ENCODE results near the gene ADGRD1. TPM values are rescaled to one million over a fixed set of nuclear protein-coding genes. Genes with fewer than 3 reads are reported as not detected.

ADGRD1 gene
- polyA plus RNA-seq, 3 donors, result 3.3 to 11.0 (median 10.3) TPM

GRCh38 chr12:131166717-131167116 is 213.0 kb downstream of the ADGRD1 start:
- H3K27ac ChIP-seq (ENCODE audit: low read depth, low read length), result no peak overlapping the region
- 58 to 100% (median 76%) methylated on average over 1 of the region's 1 CpG for WGBS, 3 donors

DNA sequence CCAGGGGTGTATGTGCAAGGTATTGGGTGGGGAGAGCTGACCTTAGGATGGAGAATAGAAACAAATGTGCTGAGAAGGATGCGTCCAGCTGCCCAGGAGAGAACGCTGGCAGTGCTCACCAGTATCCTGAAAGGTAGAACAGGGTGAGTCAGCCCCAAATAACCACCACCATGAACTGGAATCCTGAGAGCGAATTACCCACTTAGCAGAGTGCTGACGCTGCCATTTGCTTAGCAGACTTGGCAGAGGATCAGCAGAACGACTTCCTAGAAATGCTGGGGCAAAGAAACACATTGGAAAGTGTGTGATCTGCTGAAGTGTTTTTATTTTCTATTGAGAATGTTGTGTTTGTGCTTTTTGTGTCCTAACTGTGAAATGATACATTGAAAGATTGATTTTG is 213.6 kb downstream of the ADGRD1 start:
- 37 to 44% (median 38%) methylated on average over 5 of the region's 5 CpGs for WGBS, 3 donors
- no peak overlapping the region for H3K27ac ChIP-seq (ENCODE audit: low read depth, low read length)

GRCh38 chr12:131171029-131171428 is 217.3 kb downstream of the ADGRD1 start:
- WGBS, 3 donors, result 54 to 79% (median 72%) methylated on average over 4 of the region's 4 CpGs
- no peak overlapping the region for H3K27ac ChIP-seq (ENCODE audit: low read depth, low read length)

- no peak overlapping the region for H3K27ac ChIP-seq (ENCODE audit: low read depth, low read length)
These were observed 221.2 kb downstream of the ADGRD1 start for GRCh38 chr12:131174901-131175300.

DNA sequence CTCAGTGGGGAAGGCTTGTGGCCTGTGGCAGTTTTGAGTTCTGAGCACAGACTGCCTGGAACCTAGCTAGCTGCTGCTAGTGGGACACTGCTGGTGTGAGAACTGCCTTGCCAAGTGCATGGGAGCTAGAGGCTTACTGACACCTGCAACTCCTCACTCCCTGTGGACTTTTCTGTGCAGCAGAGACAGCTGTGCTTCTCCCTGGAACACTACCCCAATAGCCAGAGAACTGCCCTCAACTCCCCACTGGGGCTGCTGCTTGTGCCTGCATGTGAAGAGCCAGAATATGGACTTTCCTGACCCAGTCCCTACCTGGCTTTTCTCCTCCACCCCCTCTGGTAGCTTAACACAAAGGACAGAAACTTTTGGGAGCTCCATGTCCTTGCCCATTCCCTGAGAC is 222.6 kb downstream of the ADGRD1 start:
- no peak overlapping the region for H3K27ac ChIP-seq (ENCODE audit: low read depth, low read length)

DNA sequence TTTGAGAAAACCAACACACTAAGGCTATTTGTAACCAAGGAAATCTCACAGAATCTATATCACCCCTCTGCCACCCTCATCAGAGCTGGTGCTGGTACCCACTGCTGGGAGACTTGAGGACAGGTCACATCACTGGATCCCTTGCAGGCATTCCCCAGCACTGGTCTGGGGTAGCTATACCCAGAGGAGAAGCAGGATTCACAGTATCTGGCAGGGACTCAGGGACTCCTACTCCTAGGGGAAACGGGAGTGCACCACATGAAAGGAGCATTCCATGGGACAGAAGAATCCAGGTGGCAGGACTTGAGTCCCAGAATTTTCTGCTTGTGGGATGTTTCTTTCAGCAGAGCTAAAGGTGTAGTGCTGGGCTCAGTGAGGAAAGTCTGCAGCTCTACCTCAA is 223.2 kb downstream of the ADGRD1 start:
- H3K27ac ChIP-seq (ENCODE audit: low read depth, low read length), result no peak overlapping the region
- 67 to 100% (median 85%) methylated on average over 1 of the region's 1 CpG for WGBS, 3 donors

DNA sequence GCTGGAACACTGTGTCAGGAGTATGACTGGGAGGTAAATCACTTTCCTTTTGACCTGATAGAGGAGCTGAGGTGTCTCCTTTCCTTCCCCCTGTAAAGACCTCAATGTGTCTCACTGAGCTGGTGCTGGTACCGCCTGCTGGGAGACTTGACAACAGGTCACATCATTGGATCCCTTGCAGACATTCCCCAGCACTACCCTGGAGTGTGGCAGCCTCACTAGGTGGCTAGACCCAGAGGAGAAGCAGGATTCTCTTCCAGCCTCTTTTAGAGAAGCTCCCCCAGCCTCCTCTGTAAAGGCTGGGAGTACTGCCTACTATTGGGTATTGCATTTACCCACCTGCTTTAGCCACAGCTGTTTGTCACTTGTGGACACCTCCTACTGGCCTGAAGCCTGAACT is 223.9 kb downstream of the ADGRD1 start:
- whole genome bisulfite sequencing, 3 donors, result 73 to 97% (median 84%) methylated on average over 1 of the region's 1 CpG

DNA sequence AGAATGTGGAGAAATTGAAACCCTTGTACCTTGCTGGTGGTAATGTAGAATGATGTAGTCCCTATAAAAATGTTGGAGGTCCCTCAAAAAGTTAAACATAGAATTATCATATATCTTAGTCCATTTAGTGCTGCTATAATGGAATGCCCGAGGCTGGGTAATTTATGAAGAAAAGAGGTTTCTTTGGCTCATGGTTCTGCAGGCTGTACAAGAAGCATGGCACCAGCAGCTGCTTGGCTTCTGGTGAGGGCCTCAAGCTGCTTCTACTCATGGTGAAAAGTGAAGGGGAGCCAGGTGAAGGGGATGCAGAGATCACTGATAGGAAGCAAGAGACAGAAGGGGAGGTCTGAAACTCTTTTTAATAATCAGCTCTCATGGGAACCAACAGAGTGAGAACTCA is 233.9 kb downstream of the ADGRD1 start:
- H3K27ac ChIP-seq (ENCODE audit: low read depth, low read length), result no peak overlapping the region
- WGBS, 3 donors, result 73 to 89% (median 78%) methylated on average over 1 of the region's 1 CpG

More for the DNA sequence above, 223.9 kb downstream of the ADGRD1 start:
- H3K27ac ChIP-seq (ENCODE audit: low read depth, low read length), result no peak overlapping the region

GRCh38 chr12:131188131-131189050 is 234.7 kb downstream of the ADGRD1 start:
- 92 to 95% (median 93%) methylated on average over 6 of the region's 6 CpGs for WGBS, 3 donors
- H3K27ac ChIP-seq (ENCODE audit: low read depth, low read length), result no peak overlapping the region

- H3K27ac ChIP-seq (ENCODE audit: low read depth, low read length), result no peak overlapping the region
- 67 to 86% (median 85%) methylated on average over 1 of the region's 1 CpG for WGBS, 3 donors
These were observed 236.1 kb downstream of the ADGRD1 start for GRCh38 chr12:131189781-131190180.

GRCh38 chr12:131190965-131191364 is 237.3 kb downstream of the ADGRD1 start:
- WGBS, 3 donors, result 73 to 83% (median 76%) methylated on average over 4 of the region's 4 CpGs
- no peak overlapping the region for H3K27ac ChIP-seq (ENCODE audit: low read depth, low read length)

Other genes starting within 250 kb of the ADGRD1 start
- 1 to 10 TPM in 2 of 3 donors, under 1 TPM in 1; 0.49 to 1.7 (median 1.1) TPM for gene RIMBP2, start 237.6 kb upstream of the ADGRD1 start, polyA plus RNA-seq
- 10 to 100 TPM in 2 of 3 donors, 1 to 10 TPM in 1; 5.4 to 14.8 (median 10.9) TPM for gene STX2, start 114.7 kb upstream of the ADGRD1 start, polyA plus RNA-seq
- gene RAN, start 81.8 kb upstream of the ADGRD1 start, polyA plus RNA-seq, result 100 to 1,000 TPM; 148 to 380 (median 255) TPM

Measured in adipose tissue (tissue), 3 donors.